Kidney (tissue), 14 donors: ENCODE data around the gene DIP2A. TPM values are rescaled to one million over a fixed set of nuclear protein-coding genes. Genes with fewer than 3 reads are reported as not detected.

Experiments used
- DNase-seq, 5 donors: peaks; one replicate each; pipeline ENCODE4 v3.0.0-alpha.2; 2013 to 2020
- FAIRE-seq: peaks from 2 replicates; lab custom pipeline; 2012; peaks lifted over from hg19 to GRCh38; lab: Jason Lieb, UNC
- H3K27ac ChIP-seq, 2 donors: one replicate each; pipeline ENCODE4 v1.7.0; 2013; ENCODE audit warnings: low read depth in 2 of 2, low read length in 2 of 2, inconsistent platforms in 1 of 2
- H3K27me3 ChIP-seq: one replicate; pipeline ENCODE4 v1.7.1; 2013; ENCODE audit warnings: low read length, inconsistent platforms; ENCODE audit not compliant: control insufficient read depth, insufficient read depth
- H3K36me3 ChIP-seq, 3 donors: one replicate each; pipeline versions ENCODE4 v1.7.0 to v1.7.1; 2013; ENCODE audit warnings: low read length in 3 of 3, control low read depth in 1 of 3, inconsistent platforms in 1 of 3; ENCODE audit not compliant: insufficient read depth in 3 of 3, control insufficient read depth in 2 of 3
- H3K4me1 ChIP-seq, 3 donors: one replicate each; pipeline versions ENCODE4 v1.7.0 to v1.7.1; 2013; ENCODE audit warnings: low read length in 3 of 3, inconsistent platforms in 1 of 3, low read depth in 1 of 3; ENCODE audit not compliant: control insufficient read depth in 2 of 3, insufficient read depth in 2 of 3
- H3K4me3 ChIP-seq, 3 donors: one replicate each; pipeline versions ENCODE4 v1.7.0 to v1.8.1; 2013; ENCODE audit warnings: low read length in 3 of 3, control low read depth in 1 of 3, inconsistent platforms in 1 of 3
- H3K9ac ChIP-seq, 3 donors: one replicate each; pipeline versions ENCODE4 v1.7.0 to v1.7.1; 2013; ENCODE audit warnings: low read length in 3 of 3, control low read depth in 1 of 3, inconsistent platforms in 1 of 3
- H3K9me3 ChIP-seq, 3 donors: one replicate each; pipeline versions ENCODE4 v1.7.0 to v1.7.1; 2013; ENCODE audit warnings: low read length in 3 of 3, control low read depth in 1 of 3, inconsistent platforms in 1 of 3; ENCODE audit not compliant: control insufficient read depth in 2 of 3, insufficient read depth in 1 of 3
- CTCF ChIP-seq: IDR thresholded peaks from 3 replicates; pipeline ENCODE4 v1.5.1; 2012; ENCODE audit warnings: mild to moderate bottlenecking, moderate library complexity, borderline replicate concordance; ENCODE audit not compliant: insufficient read depth; ENCODE audit errors: extremely low read depth
- intact Hi-C: fragments of 100-400 bp; cut with DNase I; formaldehyde crosslinking; loops from one replicate; pipeline ENCODE4 v1.11.1; 2022
- polyA plus RNA-seq: library from polyadenylated mRNA; stranded (reverse); fragments of 350-450 nt; fragmentation: Illumina TruSeq; extraction: RNeasy Lipid Tissue Mini Kit (QIAGEN cat#74804); gene quantifications from one replicate; pipeline ENCODE4 v1.2.3, GENCODE V29; 2014; ENCODE audit warnings: low read depth, low replicate concordance; ENCODE audit not compliant: insufficient read depth
- total RNA-seq: library from RNA; stranded (reverse); fragmentation: NEBNext Ultra II Directional; extraction: Animal tissue kit (Norgen Biotek cat#: 25700); gene quantifications from one replicate; pipeline ENCODE4 v1.2.1, GENCODE V29; 2021
- donor health status: control.
- donor health status: control.
- donor health status: control.
- donor health status: control.
- donor health status: control.
- donor health status: DM: yes; HTN: yes; CAD: no.
- donor health status: Normal renal cell carcinoma (clear cell type).

Gene DIP2A
- total and polyA plus RNA-seq, 2 donors from 2014 or later, result 8.7 to 36.5 TPM

GRCh38 chr21:46603228-46603627 is 144.5 kb downstream of the DIP2A start:
- no peak overlapping the region for H3K27ac ChIP-seq
- H3K27me3 ChIP-seq, result no peaks in the 10 kb centered on the region
- peaks cover 0 to 6% (median 0%) of the 10 kb centered on the region in 3 donors for H3K4me1 ChIP-seq
- H3K36me3 ChIP-seq, result no peaks in the 10 kb centered on the region
- no peak for DNase-seq
- H3K9me3 ChIP-seq, result no peaks in the 10 kb centered on the region
- intact Hi-C loops, result no loop called here
- H3K9ac ChIP-seq, result no peak overlapping the region
- no peak overlapping the region for H3K4me3 ChIP-seq
- FAIRE-seq, result no peak
- no peak for TF ChIP-seq CTCF

GRCh38 chr21:46604329-46604974 is 145.8 kb downstream of the DIP2A start:
- no peak overlapping the region for H3K4me3 ChIP-seq

GRCh38 chr21:46604975-46605766 is 146.5 kb downstream of the DIP2A start, which contains the start of gene S100B:
Gene S100B, minus strand, starts transcription at chr21:46605082. Its CDS starts 2,667 bp downstream, at chr21:46602415.
- no peaks in the 10 kb centered on the region for H3K27me3 ChIP-seq
- no peak within 1 kb of the TSS for H3K4me3 ChIP-seq
- intact Hi-C loops, result no loop called here
- no peaks in the 10 kb centered on the region for H3K9me3 ChIP-seq
- H3K27ac ChIP-seq, result no peak within 1 kb of the TSS
- TF ChIP-seq CTCF, result no peak
- FAIRE-seq (no peak), DNase-seq (peak in 4 of 5 donors; percentile 49 to 67 (median 62))
- no peaks in the 10 kb centered on the region for H3K36me3 ChIP-seq
- H3K4me1 ChIP-seq, result no peaks in the 10 kb centered on the region
- H3K9ac ChIP-seq, result no peak within 1 kb of the TSS

More at GRCh38 chr21:46604329-46604974, 145.8 kb downstream of the DIP2A start:
- Histone ChIP-seq H3K27ac (no peak overlapping the region), H3K9me3 (no peaks in the 10 kb centered on the region), H3K36me3 (no peaks in the 10 kb centered on the region), H3K4me1 (no peaks in the 10 kb centered on the region), H3K27me3 (no peaks in the 10 kb centered on the region), H3K9ac (no peak overlapping the region)
- no peak for FAIRE-seq
- DNase-seq, result no peak
- no peak for TF ChIP-seq CTCF
- intact Hi-C loops, result no loop called here
